Activated B cell treated with CpG ODN at 0.5 μM for 24 hours (primary cell): Measurements from ENCODE around the gene COG2. TPM values are rescaled to one million over a fixed set of nuclear protein-coding genes. Genes with fewer than 3 reads are reported as not detected.

Source experiments
- ATAC-seq: fragments of 200-7000 bp; cut with Tn5 transposase; one replicate; pipeline ENCODE4 v1.10.0; 2021; ENCODE audit warnings: low read depth, mild to moderate bottlenecking, moderate library complexity
- CTCF ChIA-PET: fragments of 350-600 bp; sonication (Branson Sonifier 250); formaldehyde crosslinking; loops from one replicate; lab custom pipeline; 2021; ENCODE audit warnings: antibody characterized with exemption; lab: Charles Lee
- POLR2A ChIA-PET: fragments of 350-600 bp; sonication (Branson Sonifier 250); formaldehyde crosslinking; loops from one replicate; lab custom pipeline; 2021; ENCODE audit warnings: antibody characterized with exemption; lab: Charles Lee
- DNase-seq: peaks from one replicate; pipeline ENCODE4 v3.0.0; 2022
- H3K27ac Mint-ChIP-seq: one replicate; pipeline ENCODE4 v1.8.0; 2020; ENCODE audit warnings: mixed read lengths
- H3K27me3 Mint-ChIP-seq: one replicate; pipeline ENCODE4 v1.8.0; 2021; ENCODE audit warnings: mixed read lengths
- H3K36me3 Mint-ChIP-seq: one replicate; pipeline ENCODE4 v1.8.0; 2021; ENCODE audit warnings: low read depth, mixed read lengths
- H3K4me1 Mint-ChIP-seq: one replicate; pipeline ENCODE4 v1.8.0; 2021; ENCODE audit warnings: mixed read lengths
- H3K4me3 Mint-ChIP-seq: one replicate; pipeline ENCODE4 v1.8.0; 2020; ENCODE audit warnings: mild to moderate bottlenecking, mixed read lengths
- H3K9me3 Mint-ChIP-seq: one replicate; pipeline ENCODE4 v1.8.0; 2020; ENCODE audit warnings: mixed read lengths
- intact Hi-C: fragments of 100-400 bp; cut with micrococcal nuclease; formaldehyde crosslinking; loops from one replicate; pipeline ENCODE4 v1.15.1; 2024
- total RNA-seq: library from RNA; stranded (reverse); gene quantifications from 2 replicates; pipeline ENCODE4 v1.2.3, GENCODE V29; 2022
- TF ChIP-seq, protein P1 (sequence below): fragments of 200-600 bp; IDR thresholded peaks from one replicate; pipeline ENCODE4 v1.8.0; 2022; ENCODE audit warnings: antibody characterized with exemption, mild to moderate bottlenecking

The COG2 gene
- total RNA-seq, 1 donor from 2014 or later = 39.0 TPM

DNA sequence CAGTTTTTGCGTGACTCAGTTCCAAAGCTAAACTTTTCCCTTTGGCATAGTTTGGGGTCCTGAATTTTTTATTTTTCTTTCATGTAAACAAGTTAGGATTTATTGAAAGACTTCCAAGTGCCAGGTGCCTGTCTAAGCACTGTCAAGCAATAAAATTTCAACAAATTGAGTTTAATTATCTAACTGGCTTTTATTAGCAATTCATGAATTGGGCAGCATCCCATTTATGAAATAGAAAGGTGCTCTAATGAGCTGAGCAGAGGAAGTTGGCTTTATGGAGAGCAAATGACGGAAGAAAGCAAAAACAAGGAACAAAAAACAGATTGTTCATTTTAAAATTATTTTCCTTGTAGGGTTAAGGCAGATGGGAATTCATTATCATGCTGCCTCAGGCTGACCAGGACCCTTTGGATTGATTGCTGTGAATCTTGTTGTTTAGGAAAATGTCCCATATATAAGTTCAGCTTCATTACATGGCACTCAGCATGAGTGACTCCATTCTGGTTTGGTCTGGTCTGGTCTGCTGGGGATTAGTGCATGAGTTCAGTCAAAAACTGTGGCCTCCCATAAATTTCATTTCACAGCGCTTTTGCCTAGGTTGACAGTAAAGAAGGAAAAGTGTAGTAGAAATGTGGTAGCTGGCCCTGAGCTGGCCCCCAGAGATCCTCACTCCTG, 21.5 kb upstream of the COG2 start:
- H3K27ac Mint-ChIP-seq = no peak overlapping the region
- no peak for ATAC-seq

DNA sequence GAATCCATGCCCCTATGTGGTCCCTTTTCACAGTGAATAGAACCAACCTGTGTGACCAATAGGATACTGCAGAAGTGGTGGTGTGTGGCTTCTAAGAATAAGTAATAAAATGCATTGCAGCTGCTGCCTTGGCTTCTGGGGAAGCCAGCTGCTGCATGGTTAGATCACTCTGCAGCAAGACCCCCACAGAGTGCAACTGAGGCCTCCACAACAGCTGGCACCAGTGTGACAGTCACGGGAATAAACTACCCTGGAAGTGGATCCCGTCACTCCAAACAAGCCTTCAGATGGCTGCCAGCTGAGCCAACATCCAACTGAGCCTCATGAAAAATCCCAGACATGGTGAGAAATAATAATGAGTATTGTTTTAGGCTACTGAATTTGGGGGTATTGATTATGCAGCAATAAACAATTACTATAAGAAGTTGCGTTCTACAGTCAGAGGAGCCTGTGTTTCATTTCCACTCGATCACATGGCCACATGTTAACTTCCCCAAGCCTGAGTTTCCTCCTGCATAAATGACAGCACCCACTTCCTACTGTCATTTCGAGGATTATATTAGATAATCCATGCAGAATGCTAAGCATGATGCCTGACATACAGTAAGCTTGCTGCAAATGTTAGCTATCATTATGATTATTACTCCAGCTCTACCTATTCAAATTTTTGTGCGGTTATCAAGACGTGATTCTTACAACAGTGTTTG, 20.8 kb upstream of the COG2 start:
- peaks cover 33% of the 10 kb centered on the region for H3K27me3 Mint-ChIP-seq
- CTCF ChIA-PET = no interaction called here
- TF ChIP-seq, protein P1, sequence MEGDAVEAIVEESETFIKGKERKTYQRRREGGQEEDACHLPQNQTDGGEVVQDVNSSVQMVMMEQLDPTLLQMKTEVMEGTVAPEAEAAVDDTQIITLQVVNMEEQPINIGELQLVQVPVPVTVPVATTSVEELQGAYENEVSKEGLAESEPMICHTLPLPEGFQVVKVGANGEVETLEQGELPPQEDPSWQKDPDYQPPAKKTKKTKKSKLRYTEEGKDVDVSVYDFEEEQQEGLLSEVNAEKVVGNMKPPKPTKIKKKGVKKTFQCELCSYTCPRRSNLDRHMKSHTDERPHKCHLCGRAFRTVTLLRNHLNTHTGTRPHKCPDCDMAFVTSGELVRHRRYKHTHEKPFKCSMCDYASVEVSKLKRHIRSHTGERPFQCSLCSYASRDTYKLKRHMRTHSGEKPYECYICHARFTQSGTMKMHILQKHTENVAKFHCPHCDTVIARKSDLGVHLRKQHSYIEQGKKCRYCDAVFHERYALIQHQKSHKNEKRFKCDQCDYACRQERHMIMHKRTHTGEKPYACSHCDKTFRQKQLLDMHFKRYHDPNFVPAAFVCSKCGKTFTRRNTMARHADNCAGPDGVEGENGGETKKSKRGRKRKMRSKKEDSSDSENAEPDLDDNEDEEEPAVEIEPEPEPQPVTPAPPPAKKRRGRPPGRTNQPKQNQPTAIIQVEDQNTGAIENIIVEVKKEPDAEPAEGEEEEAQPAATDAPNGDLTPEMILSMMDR = no peak

More for the DNA sequence above, 21.5 kb upstream of the COG2 start:
- CTCF ChIA-PET = no interaction called here
- intact Hi-C loops = no loop called here
- no peaks in the 10 kb centered on the region for H3K36me3 Mint-ChIP-seq
- DNase-seq = no peak
- H3K4me1 Mint-ChIP-seq = no peaks in the 10 kb centered on the region
- H3K4me3 Mint-ChIP-seq = no peak overlapping the region
- POLR2A ChIA-PET = no interaction called here
- peaks cover 36% of the 10 kb centered on the region for H3K27me3 Mint-ChIP-seq
- H3K9me3 Mint-ChIP-seq = no peaks in the 10 kb centered on the region
- TF ChIP-seq, protein P1 = no peak

DNA sequence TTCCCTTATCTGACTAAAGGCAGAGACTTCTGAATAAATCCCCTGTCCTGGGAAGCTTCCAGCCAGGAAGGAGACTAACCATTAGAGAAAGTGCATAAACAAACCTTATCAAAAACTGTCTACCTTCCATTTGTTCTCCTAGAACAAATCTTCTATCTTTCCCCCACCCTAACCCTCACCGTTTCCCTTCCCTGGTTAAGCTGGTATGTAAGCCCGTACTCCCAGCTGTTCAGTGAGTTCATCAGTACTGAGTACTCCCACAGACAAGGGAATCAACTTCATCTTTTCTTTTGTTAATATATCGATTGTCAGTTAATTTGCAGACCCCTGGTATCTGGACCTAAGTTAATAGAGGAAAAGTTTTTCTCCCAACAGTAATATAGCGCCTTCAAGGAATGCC, 20.1 kb upstream of the COG2 start:
- Mint-ChIP-seq H3K36me3 (no peaks in the 10 kb centered on the region), H3K27me3 (peaks cover 31% of the 10 kb centered on the region), H3K9me3 (no peaks in the 10 kb centered on the region), H3K4me1 (no peaks in the 10 kb centered on the region), H3K27ac (no peak overlapping the region), H3K4me3 (no peak overlapping the region)
- POLR2A ChIA-PET = no interaction called here
- TF ChIP-seq, protein P1 = no peak
- no peak for ATAC-seq
- intact Hi-C loops = no loop called here
- DNase-seq = no peak
- CTCF ChIA-PET = no interaction called here

More for the DNA sequence above, 20.8 kb upstream of the COG2 start:
- Mint-ChIP-seq H3K36me3 (no peaks in the 10 kb centered on the region), H3K4me3 (no peak overlapping the region), H3K4me1 (no peaks in the 10 kb centered on the region), H3K27ac (no peak overlapping the region), H3K9me3 (no peaks in the 10 kb centered on the region)
- ATAC-seq (no peak), DNase-seq (no peak)
- POLR2A ChIA-PET = no interaction called here
- intact Hi-C loops = no loop called here

DNA sequence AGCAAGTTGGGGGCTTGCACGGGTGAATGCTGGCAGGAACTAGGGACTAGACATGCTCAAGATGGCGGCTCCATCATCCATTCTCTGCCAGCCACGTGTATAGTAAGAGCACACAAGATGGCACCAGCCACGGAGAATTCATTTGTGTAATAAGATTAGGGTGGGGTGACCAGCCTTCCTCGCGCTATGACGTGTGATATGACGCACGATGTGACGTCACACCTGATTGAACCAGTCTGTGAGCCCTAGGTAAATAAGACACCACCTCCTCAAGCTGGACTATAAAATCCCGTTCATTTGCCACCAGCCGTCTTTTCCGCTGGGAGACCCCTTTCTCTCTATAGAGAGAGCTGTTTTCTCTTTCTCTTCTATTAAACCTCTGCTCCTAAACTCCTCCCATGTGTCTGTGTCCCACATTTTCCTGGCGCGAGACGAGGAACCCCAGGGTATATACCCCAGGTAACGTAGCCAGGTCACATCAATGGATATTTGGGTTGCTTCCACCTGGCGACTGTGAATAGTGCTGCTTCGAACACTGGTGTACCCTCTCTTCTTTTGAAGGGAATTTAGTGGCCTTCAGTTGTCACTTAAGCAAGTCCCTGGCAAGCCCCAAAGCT, 18.1 kb upstream of the COG2 start:
- Mint-ChIP-seq H3K27me3 (peaks cover 18% of the 10 kb centered on the region), H3K27ac (no peak overlapping the region), H3K4me3 (no peak overlapping the region), H3K9me3 (no peaks in the 10 kb centered on the region), H3K4me1 (no peaks in the 10 kb centered on the region), H3K36me3 (no peaks in the 10 kb centered on the region)
- TF ChIP-seq, protein P1 = no peak
- intact Hi-C loops = no loop called here
- DNase-seq (no peak), ATAC-seq (no peak)
- CTCF ChIA-PET = no interaction called here
- POLR2A ChIA-PET = no interaction called here

DNA sequence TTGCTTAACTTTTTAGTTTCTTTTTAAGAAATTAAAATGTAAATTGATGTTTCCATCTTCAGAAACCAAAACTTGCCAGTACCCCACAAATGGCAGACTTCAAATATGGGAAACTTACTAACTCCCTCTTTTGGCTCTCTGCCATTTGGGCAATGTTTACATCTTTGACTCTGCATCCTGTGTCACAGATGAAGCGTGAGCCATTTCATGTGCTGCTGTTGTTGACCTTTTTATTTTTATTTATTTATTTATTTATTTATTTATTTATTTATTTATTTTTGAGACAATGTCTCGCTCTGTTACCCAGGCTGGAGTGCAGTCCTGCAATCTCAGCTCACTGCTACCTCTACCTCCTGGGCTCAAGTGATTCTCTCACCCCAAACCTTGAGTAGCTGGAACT, 16.0 kb upstream of the COG2 start:
- CTCF ChIA-PET = no interaction called here

More for the DNA sequence above, 16.0 kb upstream of the COG2 start:
- no peaks in the 10 kb centered on the region for H3K36me3 Mint-ChIP-seq
- peaks cover 11% of the 10 kb centered on the region for H3K27me3 Mint-ChIP-seq
- intact Hi-C loops = no loop called here
- TF ChIP-seq, protein P1 = no peak
- ATAC-seq (no peak), DNase-seq (no peak)
- no peaks in the 10 kb centered on the region for H3K9me3 Mint-ChIP-seq
- H3K4me1 Mint-ChIP-seq = no peaks in the 10 kb centered on the region
- POLR2A ChIA-PET = no interaction called here
- H3K4me3 Mint-ChIP-seq = no peak overlapping the region
- no peak overlapping the region for H3K27ac Mint-ChIP-seq
